HG02973 (cell line): ENCODE measurements around the gene BTBD17.

Experiments used
- ATAC-seq: cut with Tn5 transposase; IDR thresholded peaks from one replicate; pipeline ENCODE4 v1.9.1; 2021; ENCODE audit warnings: moderate library complexity; ENCODE audit not compliant: unreplicated experiment

Gene BTBD17

GRCh38 chr17:74339537-74340195 lies 22.0 kb downstream of the BTBD17 start:
- no peak for ATAC-seq

- ATAC-seq, result no peak
Observed at GRCh38 chr17:74337834-74338500, 23.7 kb downstream of the BTBD17 start.

GRCh38 chr17:74336307-74336706 lies 25.4 kb downstream of the BTBD17 start:
- no peak for ATAC-seq

- ATAC-seq, result no peak
Observed at GRCh38 chr17:74335529-74336062, 26.1 kb downstream of the BTBD17 start.

GRCh38 chr17:74334393-74335039 lies 27.2 kb downstream of the BTBD17 start:
- no peak for ATAC-seq

GRCh38 chr17:74332763-74333283 lies 28.8 kb downstream of the BTBD17 start:
- no peak for ATAC-seq

- ATAC-seq, result no peak
Observed at GRCh38 chr17:74332017-74332650, 29.5 kb downstream of the BTBD17 start.

GRCh38 chr17:74330446-74330845 lies 31.2 kb downstream of the BTBD17 start:
- no peak for ATAC-seq

- ATAC-seq, result no peak
Observed at GRCh38 chr17:74329378-74329777, 32.3 kb downstream of the BTBD17 start.

- no peak for ATAC-seq
Observed at GRCh38 chr17:74328487-74328886, 33.2 kb downstream of the BTBD17 start.

GRCh38 chr17:74326506-74326905 lies 35.2 kb downstream of the BTBD17 start:
- ATAC-seq, result no peak

- ATAC-seq, result no peak
Observed at GRCh38 chr17:74325743-74326379, 35.8 kb downstream of the BTBD17 start, which contains the start of gene KIF19. TSS of gene KIF19 (plus strand) at chr17:74326226. CDS start at chr17:74326350, 124 bp downstream.

- no peak for ATAC-seq
Observed at GRCh38 chr17:74325376-74325742, 36.3 kb downstream of the BTBD17 start.

GRCh38 chr17:74324521-74324920 lies 37.1 kb downstream of the BTBD17 start:
- no peak for ATAC-seq

GRCh38 chr17:74318391-74318790 lies 43.3 kb downstream of the BTBD17 start:
- no peak for ATAC-seq

GRCh38 chr17:74317071-74317470 lies 44.6 kb downstream of the BTBD17 start:
- ATAC-seq, result no peak

GRCh38 chr17:74316220-74316619 lies 45.4 kb downstream of the BTBD17 start:
- ATAC-seq, result no peak

GRCh38 chr17:74314877-74315276 lies 46.8 kb downstream of the BTBD17 start:
- ATAC-seq, result no peak

GRCh38 chr17:74309902-74310301 lies 51.8 kb downstream of the BTBD17 start:
- ATAC-seq, result no peak

GRCh38 chr17:74307984-74308773 lies 53.5 kb downstream of the BTBD17 start:
- ATAC-seq, result no peak
